CD4-positive, alpha-beta T cell treated with Interleukin-6 for 4 hours (primary cell): ENCODE measurements around the gene NOL11.
A peak's percentile ranks its signal among the peaks of the same experiment; 100 is the strongest.
"Not testable (repeated sequence)": the region's sequence is repeated elsewhere in the genome, so short reads cannot be mapped to it uniquely, and the experiment has no call there.

Source experiments
- DNase-seq: peaks from one replicate; pipeline ENCODE4 v3.0.0-alpha.2; 2020; ENCODE audit warnings: mixed read lengths

The NOL11 gene

DNA sequence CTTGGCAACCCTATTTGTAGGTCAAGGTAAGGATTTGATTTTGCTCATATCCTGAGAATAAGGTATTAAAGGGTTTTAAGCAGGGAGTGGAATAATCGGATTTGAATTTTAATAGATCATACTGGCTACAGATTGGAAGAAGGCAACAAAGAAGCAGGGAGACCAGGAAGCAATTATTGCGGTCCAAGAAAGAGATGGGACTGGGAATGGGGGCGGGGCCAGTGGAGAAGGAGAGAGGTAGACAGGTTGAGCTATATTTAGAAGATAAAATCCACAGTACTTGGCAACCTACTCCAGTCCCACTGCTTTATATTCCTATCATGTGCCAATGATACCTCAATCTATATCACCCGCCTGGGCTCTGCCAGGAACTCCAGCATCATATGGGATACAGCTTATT lies 5.8 kb upstream of the NOL11 start:
- DNase-seq, result no peak

DNA sequence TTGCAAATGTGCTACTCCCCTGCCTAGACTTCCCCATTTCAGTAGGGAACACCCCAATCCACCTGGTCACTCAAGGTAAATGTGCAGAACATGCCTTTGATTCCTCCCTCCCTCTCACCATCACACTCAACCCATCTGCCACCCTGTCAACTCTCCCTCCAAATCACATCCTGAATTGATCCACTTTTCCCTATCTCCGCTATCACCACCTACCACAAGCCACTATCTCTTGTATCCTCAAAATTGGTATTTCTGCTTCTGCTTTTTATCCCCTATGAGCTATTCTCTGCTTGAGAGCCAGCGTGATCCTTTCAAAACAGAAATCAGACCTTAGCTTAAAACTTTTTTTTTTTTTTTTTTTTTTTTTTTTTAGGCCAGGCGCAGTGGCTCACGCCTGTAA lies 5.4 kb upstream of the NOL11 start:
- DNase-seq, result no peak

DNA sequence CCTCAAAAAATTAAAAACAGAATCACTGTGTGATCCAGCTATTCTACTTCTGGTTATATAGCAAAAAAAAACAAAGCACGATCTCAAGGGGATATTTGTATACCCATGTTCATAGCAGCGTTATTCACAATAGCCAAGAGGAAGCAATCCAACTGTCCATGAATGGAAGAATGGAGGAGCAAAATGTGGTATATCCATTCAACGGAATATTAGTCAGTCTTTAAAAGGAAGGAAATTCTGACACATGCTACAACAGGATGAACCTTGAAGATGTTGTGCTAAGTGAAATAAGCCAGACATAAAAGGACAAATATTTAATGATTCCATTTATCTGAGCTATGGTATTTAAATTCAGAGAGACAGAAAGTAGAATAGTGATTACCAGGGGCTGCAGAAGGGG lies 4.6 kb upstream of the NOL11 start:
- DNase-seq, result no peak

DNA sequence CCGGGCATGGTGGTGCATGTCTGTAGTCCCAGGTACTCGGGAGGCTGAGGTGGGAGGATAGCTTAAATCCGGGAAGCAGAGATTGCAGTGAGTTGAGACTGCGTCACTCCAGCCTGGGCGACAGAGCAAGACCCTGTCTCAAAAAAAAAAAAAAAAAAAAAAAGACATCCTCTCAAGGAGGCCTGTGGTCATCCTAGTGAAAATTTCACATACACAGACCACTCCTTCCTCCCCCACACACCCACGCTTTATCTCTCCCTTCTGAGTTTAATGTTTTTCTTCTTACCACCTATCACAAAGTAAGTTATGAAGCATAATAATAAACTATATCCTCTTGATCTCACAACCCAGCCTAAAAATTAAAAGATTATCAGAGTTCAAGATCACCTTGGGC lies 1.3 kb upstream of the NOL11 start:
- no peak for DNase-seq

DNA sequence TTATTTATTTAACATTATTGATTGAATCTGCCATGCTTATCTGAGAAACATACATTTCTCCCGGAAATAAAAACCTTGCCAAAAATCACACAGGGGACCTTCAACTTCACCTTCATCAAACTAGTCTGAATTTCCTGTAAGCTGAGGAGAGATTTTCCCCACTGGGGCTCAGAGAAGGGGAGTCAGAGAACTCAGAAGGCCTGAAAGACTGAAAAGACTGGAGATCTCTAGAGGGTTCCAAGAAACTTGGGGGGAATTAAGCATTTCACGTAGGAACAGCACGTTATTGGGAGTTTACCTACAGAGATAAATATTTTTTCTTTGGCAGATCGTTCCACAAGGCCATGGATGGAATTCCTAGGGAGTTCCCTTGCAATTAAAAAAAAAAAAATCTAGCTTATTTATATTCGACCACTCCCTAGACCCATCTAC lies 528 bp upstream of the NOL11 start:
- DNase-seq, result no peak

DNA sequence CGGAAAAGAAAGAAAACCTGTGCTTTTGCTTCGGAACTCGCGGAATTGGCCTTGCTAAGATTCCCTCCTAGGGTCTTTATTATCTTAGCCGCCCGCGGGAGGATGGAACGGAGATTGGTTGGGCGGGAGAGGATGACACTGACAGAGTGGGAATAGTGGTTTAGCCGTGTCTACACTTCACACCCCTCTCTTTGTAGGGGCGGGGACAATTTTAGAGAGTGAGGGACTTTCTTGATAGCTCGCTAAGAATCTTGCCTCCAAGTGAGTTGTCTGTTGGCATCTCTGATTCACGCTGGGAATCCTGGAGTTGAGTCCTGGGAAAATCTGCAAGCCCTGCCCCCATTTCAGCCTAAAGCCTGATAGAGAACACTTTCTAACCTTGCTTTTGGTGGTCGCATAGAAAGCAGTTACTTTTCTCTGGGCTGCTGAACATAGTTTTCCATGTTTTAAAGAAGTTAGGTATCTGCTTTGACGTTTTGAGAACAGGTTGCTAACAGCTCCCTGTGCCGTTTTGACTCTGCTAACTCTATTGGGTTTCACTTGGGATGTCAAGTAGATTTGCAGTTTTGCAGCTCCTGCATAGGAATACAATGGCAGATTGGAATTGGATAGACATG lies 697 bp downstream of the NOL11 start:
- DNase-seq, result peak; percentile 29

DNA sequence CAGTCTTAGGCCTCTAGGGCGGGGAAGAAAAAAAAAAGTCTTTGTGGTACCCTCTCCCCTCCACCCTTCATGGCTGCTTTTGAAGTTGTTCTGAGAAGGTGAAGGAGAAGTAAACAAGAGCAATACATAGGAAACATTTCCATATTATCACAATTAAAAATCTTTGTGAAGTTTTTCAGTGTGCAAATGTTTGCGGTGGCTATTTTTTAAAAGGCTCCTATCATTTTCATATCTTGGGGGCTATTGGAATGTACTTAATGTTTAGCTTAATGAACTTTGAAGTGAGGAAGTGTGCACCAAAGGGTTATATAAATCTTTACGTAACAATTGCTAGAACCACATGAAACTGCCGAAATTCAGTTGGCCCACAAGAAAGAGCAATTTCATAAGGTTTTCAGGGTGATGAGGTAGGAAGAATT lies 7.6 kb downstream of the NOL11 start:
- DNase-seq, result no peak

DNA sequence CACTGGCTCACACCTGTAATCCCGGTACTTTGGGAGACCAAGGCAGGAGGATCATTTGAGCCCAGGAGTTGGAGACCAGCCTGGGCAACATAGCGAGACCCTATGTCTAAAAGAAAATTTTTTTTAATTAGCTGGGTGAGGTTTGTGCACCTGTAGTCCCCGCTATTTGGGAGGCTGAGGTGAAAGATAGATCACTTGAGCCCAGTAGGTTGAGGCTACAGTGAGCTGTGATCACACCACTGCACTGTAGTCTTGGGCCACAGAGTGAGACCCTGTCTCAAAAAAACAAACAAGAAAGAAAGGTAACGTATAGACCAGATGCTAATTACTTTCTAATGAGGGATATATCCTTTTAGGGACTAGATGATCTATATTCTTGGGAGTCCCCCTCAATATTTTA lies 8.1 kb downstream of the NOL11 start:
- DNase-seq, result no peak

DNA sequence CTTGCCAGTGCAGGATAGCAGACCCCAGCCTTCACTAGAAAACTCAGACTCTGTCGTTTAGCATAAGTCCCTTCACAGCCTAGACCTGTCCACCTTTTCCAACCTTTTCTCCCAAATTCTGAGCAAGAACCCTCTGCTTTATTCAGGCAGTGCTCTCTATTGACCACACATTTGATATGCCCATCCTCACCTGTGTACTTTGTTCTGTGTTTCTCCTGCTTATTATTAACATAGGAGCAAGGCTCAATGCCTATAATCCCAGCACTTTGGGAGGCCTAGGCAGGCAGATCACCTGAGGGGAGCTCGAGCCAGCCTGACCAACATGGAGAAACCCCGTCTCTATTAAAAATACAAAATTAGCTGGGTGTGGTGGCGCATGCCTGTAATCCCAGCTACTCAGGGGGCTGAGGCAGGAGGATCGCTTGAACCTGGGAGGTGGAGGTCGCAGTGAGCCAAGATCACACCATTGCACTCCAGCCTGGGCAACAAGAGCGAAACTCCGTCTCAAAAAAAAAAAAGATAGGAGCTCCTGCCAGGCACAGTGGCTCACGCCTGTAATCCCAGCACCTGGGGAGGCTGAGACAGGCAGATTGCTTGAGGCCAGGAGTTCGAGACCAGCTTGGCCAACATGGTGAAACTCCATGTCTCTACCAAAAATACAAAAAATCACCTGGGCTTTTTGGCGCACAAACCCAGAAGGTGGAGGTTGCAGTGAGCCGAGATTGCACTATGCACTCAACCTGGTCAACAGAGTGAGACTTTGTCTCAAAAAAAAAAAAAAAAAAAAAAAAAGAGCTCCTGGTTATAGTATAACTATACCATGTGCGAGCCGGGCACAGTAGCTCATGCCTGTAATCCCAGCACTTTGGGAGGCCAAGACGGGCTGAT lies 9.7 kb downstream of the NOL11 start:
- DNase-seq, result not testable (repeated sequence)

DNA sequence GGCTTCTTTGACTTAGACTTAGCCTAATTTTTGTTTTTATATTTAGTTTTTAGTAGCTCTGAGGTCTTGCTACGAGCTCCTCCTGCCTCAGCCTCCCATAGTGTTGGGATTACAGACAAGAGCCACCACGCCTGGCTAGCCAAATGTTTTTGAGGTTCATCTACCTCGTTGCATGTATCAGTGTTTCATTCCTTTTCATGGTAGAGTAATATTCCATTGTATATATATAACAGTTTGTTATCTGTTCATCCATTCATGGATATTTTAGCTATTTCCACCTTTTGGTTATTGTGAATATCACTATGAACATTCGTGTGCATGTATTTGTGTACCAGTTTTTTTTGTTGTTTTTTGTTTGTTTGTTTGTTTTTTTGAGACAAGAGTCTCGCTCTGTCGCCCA lies 12.2 kb downstream of the NOL11 start:
- no peak for DNase-seq

DNA sequence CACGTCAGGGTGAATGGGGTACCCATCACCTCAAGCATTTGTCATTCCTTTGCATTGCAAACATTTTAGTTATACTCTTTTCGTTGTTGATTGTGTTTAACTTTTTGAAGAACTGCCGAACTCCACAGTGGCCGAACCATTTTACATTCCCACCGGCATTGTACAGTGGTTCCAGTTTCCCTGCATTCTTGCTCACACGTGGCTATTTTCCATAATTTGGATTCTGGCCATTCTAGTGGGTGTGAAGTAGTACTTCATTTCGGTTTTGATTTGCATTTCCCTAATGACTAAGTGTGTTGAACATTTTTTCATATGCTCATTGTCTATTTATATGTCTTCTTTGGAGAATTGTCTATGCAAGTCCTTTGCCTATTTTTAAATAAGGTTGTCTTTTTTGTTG lies 13.0 kb downstream of the NOL11 start:
- DNase-seq, result no peak

DNA sequence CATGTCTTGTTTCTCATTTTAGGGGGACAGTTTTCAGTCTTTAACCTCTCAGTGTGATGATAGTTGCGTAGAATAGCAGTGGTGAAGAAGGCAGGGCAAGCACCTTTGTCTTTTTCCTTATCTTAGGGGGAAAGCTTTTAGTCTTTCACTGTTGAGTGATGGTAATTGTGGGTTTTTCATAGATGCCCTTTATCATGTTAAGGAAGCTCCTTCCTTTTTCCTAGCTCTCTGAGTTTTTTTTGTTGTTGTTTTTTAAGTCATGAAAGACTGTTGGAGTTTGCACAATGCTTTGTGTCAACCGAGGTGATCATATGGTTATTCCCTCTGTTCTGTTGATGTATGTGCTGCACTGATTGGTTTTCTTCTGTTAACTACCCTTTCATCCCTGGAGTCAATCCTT lies 15.7 kb downstream of the NOL11 start:
- DNase-seq, result no peak

DNA sequence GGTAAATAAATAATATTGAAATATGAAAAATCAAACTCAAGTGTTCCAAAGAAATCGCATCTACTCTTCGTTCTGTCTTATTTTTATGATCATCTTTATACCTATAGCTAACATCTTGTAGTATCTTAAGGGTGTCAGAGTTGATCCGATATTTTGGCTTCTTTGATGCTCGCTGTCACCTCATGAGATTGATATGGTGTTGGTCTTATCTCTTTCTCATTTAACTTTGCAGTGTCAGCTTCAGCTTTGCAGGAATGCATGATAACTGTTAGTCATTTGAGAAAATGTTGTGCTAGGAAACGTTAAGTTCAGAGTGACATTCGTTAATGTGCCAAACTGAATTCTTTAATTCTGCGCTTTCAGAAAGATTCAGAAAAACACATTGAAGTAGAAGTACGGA lies 19.4 kb downstream of the NOL11 start:
- DNase-seq, result no peak

DNA sequence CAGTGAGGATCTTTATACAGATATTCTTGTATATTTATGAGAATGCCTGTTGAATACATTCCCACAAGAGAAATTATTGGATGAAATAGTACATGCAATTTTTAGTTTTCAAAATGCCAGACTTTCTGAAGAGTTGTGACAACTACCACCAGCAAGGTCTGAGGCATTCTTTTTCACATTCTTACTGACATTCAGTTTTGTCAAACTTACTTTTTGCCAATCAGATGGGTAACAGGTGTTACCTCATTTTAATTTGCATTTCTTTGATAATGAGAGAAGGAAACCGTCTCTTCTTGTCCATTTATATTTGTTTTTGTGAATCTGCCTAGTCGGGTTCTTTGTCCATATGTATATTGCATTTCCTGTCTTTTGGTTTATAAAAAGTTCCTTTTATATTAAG lies 24.3 kb downstream of the NOL11 start:
- DNase-seq, result no peak

DNA sequence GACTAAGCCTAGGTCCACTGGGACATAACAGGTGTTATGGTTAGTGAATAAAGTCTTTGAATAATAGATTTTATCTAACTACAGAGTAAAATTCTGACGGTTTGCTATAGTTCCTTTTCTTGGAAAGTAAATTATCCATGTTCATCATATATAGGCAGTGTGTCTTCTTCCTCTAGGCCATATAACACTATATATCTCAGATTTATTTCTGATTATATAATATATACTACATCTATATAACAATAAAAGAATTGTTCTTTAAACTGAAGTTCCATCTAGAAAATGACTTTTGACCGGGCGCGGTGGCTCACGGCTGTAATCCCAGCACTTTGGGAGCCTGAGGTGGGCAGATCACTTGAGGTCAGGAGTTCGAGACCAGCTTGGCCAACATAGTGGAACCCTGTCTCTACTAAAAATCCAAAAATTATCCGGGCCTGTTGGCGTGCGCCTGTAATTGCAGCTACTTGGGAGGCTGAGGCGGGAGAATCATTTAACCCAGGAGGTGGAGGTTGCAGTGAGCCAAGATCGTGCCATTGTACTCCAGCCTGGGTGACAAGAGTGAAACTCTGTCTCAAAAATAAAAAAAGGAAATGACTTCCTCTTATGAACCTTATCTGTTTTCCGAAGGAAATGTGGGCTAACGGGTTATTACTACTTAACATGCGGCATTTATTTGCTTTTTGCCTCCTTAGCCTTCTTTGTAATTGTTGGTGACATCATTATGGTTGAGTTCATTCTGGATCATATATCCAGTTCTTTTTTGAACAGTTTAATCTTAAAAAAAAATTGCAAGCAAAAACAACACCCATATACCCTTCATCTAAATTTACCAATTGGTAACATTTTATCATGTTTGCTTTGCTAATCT lies 29.2 kb downstream of the NOL11 start:
- no peak for DNase-seq

DNA sequence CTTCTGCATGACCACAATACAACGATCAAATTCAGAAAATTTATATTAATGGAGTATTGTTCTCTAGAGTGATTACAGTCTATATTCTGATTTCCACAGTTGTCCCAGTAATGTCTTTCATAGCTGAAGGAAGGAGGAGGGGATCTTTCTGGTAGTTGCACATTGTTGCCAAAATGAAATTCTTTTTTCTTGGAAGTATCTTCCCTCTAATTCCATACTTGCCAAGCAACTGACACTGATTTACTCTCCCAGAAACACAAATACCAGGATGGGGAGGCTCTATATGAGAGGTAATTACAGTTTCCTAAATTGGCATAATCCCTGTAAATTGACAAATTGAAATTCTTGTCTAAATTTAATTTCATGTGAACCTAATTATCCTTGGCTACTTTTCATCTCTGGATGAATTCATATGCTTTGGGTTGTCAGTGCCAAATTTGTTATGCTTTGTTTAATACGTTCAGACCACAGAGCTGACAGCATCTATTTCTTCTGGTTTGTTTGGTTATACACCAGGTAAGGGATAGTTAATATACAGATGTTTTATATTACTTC lies 30.0 kb downstream of the NOL11 start:
- no peak for DNase-seq

DNA sequence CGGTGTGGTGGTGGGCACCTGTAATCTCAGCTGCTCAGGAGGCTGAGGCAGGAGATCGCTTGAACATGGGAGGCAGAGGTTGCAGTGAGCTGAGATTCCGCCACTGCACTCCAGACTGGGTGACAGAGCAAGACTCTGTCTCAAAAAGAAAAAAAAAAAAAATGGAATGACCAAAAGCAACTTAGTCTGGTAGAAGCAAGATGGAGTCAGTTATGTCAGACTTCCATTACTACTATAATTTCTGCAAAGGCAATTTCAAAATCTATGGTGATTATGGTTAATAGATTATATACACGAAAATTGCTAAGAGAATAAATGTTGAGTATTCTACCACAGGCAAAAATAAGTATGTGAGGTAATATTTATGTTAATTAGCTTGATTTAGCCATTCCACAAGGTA lies 32.3 kb downstream of the NOL11 start:
- DNase-seq, result no peak

DNA sequence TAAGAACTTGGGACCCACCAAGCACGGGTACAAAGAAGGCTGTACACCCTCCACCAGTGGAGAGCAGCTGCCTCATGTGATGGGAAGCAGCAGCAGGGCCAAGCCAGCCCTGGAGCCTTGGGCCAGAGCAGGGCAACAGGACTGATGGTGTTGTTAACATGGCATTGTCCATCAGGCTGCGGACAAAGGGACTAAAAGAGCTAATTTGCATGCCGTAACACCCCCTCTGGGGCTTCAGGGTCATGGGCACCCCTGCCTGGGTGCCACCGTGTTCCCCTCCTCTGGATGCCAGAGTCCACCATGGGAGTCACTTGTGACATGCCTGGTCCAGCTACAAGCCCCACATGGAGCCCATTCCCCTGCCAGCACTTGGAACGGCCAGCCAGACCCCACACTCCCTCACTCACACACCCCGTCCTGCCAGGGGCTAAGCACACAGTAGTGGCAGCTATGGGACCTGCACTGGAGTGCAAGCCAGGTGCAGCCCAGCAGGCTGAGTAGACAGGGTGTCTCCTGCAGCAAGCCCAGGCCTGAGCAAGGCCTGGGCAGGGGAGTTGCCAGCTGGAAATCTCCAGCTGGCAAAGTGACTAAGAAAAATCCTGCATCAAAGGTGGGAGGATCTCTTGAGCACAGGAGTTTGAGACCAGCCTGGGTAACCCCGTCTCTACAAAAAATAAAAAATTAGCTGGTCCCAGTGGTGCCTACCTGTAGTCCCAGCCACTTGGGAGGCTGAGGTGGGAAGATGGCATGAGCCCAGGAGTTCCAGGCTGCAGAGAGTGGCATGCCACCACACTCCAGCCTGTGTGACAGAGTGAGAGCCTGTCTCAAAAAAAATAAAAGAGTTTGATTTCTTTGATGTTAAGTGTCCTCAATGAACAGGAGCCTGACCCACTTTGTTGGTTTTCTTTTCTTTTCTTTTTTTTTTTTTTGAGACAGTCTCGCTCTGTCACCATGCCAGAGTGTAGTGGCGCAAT lies 33.7 kb downstream of the NOL11 start:
- no peak for DNase-seq

DNA sequence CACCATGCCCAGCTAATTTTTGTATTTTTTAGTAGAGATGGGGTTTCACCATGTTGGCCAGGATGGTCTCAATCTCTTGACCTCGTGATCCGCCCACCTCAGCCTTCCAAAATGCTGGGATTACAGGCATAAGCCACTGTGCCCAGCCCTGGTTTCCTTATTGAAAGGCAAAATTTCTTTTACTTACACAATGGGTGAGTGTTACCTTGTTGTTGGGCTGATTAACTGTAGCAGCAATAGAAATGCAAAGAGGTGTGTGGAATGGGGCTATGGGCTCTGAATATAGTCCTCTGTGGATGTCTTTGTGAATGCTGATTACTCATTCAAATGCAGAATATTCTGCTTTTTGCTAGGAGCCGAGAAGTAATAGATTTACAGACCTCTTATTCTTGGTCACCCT lies 34.4 kb downstream of the NOL11 start:
- DNase-seq, result not testable (repeated sequence)

DNA sequence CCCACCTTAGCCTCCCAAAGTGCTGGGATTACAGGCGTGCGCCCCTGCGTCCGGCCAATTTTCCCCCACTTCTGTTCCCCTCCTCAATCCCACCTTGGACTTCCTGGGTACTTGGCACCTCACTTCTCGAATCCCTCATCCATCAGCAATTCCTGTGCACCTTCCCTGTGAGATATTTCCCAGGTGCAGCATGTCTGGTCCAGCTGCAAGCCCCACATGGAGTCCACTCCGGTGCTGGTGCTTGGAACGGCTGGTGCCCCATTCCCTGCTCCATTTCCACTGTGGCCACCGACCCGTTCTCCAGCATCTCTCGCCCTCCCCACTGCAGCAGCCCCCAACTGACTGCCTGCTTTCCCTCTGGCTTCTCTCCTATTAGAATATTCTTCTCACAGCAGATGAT lies 35.3 kb downstream of the NOL11 start:
- DNase-seq, result no peak

DNA sequence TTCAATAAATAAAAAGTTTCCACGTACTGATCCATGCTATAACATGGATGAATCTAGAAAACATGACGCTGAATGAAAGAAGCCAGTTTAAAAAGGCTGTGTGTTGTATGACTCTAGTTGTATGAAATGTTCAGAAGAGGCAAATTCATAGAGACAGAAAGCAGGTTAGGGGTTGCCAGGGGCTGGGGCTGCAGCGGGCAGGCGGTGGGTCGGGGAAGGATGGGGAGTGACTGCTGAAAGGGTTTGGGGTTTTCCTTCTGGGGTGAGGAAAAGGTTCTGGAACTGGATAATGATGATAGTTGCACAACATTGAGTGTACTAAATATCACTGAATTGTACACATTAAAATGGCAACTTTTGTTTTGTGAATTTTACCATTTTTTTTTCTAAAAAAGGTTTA lies 36.3 kb downstream of the NOL11 start:
- no peak for DNase-seq

DNA sequence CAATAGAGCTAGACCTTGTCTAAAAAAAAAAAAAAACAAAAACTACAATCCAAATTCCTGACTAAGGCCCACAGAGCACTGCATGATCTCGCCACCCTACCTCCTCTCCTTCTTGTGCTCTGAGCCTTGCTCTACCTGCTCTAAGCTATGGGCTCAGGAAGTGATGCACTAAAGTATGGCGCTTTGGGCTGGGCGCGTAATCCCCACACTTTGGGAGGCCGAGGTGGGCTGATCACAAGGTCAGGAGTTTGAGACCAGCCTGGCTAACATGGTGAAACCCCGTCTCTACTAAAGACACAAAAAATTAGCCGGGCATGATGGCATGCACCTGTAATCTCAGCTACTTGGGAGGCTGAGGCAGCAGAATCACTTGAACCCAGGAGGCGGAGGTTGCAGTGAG lies 37.0 kb downstream of the NOL11 start:
- not testable (repeated sequence) for DNase-seq
